HepG2 (cell line): ENCODE data around the gene OTUB2. TPM values are rescaled to one million over a fixed set of nuclear protein-coding genes. Genes with fewer than 3 reads are reported as not detected.

Experiments
- ELF1 ChIP-seq: sonication (generic); formaldehyde crosslinking; IDR thresholded peaks from 2 replicates; pipeline ENCODE4 v1.4.0; 2020; ENCODE audit warnings: missing genetic modification reagents
- ETV5 ChIP-seq: IDR thresholded peaks from 2 replicates; pipeline ENCODE4 v1.6.1; 2018; ENCODE audit warnings: missing biosample characterization, missing genetic modification reagents, inconsistent platforms, borderline replicate concordance
- MAFG ChIP-seq: sonication (generic); formaldehyde crosslinking; IDR thresholded peaks from 2 replicates; pipeline ENCODE4 v1.5.1; 2020; ENCODE audit warnings: mild to moderate bottlenecking, missing genetic modification reagents
- MAFK ChIP-seq, 2 experiments: IDR thresholded peaks in 1 of 2; conservative IDR thresholded peaks in 1 of 2; 2 replicates each; pipeline ENCODE4 v1.6.1; 2011; ENCODE audit warnings: improper control_type of control experiment in 2 of 2, low read length in 2 of 2
- RARA ChIP-seq: IDR thresholded peaks from 2 replicates; pipeline ENCODE4 v1.6.1; 2016; ENCODE audit warnings: missing genetic modification reagents, missing compliant biosample characterization
- THAP11 ChIP-seq: IDR thresholded peaks from 2 replicates; pipeline ENCODE4 v1.6.1; 2016; ENCODE audit warnings: missing biosample characterization, missing genetic modification reagents
- YY1 ChIP-seq: IDR thresholded peaks from 2 replicates; pipeline ENCODE4 v1.6.1; 2011; ENCODE audit warnings: low read length, low read depth, moderate library complexity, mild to moderate bottlenecking; ENCODE audit not compliant: insufficient read depth, insufficient replicate concordance
- ZNF138 ChIP-seq: sonication (generic); formaldehyde crosslinking; IDR thresholded peaks from 2 replicates; pipeline ENCODE4 v1.5.0; 2020; ENCODE audit warnings: mild to moderate bottlenecking, low read depth, missing genetic modification reagents
- polyA plus RNA-seq, 8 experiments: library from polyadenylated mRNA; depleted of rRNA in 3 of 8; stranded (reverse) in 7 of 8; unstranded in 1 of 8; fragments of >200 nt; fragmentation: Illumina TruSeq in 4 of 8; extraction: Trizol in 4 of 8; gene quantifications; 2 replicates each; pipeline versions ENCODE4 v1.2.1 to v1.2.3, GENCODE V29; 2011 to 2016; ENCODE audit warnings: low read depth in 4 of 8, missing spikeins in 1 of 8, mixed read lengths in 1 of 8; ENCODE audit not compliant: insufficient read depth in 1 of 8
- total RNA-seq, 5 experiments: library from RNA; depleted of rRNA; stranded (reverse); fragments of >200 nt; fragmentation: Illumina TruSeq; extraction: Trizol; gene quantifications; 2 replicates each; pipeline ENCODE4 v1.2.3, GENCODE V29; 2016; ENCODE audit warnings: low read depth in 1 of 5
- TF ChIP-seq, protein P1 (sequence below): sonication (generic); formaldehyde crosslinking; IDR thresholded peaks from 2 replicates; pipeline ENCODE4 v1.9.0; 2021; ENCODE audit warnings: missing genetic modification reagents, mild to moderate bottlenecking, borderline replicate concordance
- TF ChIP-seq, protein P2 (sequence below): sonication (generic); formaldehyde crosslinking; IDR thresholded peaks from 2 replicates; pipeline ENCODE4 v1.4.0; 2020; ENCODE audit warnings: missing genetic modification reagents
- TF ChIP-seq, protein P3 (sequence below): sonication (generic); formaldehyde crosslinking; IDR thresholded peaks from 2 replicates; pipeline ENCODE4 v1.4.0; 2020; ENCODE audit warnings: mild to moderate bottlenecking, missing genetic modification reagents
- TF ChIP-seq, protein P4 (sequence below): sonication (generic); formaldehyde crosslinking; IDR thresholded peaks from 2 replicates; pipeline ENCODE4 v1.4.0; 2020; ENCODE audit warnings: missing genetic modification reagents
- TF ChIP-seq, protein P5 (sequence below): sonication (generic); formaldehyde crosslinking; IDR thresholded peaks from 2 replicates; pipeline ENCODE4 v1.4.0; 2020; ENCODE audit warnings: mild to moderate bottlenecking, missing genetic modification reagents
- TF ChIP-seq, protein P6 (sequence below): fragments of 450-650 bp; IDR thresholded peaks from 2 replicates; pipeline ENCODE4 v1.6.1; 2016

The OTUB2 gene
- total and polyA plus RNA-seq, 2 of the 13 experiments (the other 11 are each of a cell fraction or from before 2014, with no cell fraction given), result 2.2 to 2.4 TPM

DNA sequence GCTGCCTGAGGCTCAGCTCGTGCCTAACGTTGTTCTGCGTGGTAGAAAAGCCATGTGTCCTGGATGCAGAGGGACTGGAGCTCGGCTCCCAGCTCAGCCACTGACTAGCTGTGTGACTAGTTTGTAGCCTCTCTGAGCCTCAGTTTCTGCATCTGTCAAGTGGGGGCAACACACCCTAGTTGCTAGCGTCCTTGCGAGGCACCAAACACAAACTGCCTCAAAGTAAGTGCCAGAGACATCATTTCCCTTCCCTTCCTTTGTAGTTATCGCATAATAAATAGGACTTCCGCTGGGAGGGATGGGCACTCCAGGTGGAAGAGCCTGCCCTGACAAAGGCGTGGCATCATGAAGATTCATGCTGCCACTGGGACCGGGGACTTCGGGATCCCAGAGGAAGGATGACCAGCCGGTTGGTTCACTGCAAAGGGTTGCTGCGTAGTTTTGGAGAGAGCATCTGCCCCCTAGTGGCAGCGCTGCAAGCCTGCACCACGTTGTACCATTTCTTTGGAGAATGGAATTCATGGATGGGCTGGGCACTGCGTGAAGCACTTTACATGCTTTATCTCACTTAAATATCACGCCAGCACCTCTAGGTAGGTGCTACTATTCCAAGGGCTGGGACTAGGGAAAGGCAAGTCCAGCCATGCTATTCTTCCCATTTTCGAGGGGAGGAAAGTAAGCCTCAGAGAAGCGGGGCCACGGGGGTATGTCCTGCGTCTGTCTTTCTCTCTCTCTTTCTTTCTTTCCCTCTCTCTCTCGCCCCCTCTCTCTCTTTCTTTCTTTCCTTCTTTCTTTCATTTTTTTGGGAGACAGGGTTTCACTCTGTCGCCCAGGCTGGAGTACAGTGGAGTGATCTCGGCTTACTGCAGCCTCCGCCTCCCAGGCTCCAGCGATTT lies 24.4 kb upstream of the OTUB2 start (continued):
- TF ChIP-seq, protein P1, sequence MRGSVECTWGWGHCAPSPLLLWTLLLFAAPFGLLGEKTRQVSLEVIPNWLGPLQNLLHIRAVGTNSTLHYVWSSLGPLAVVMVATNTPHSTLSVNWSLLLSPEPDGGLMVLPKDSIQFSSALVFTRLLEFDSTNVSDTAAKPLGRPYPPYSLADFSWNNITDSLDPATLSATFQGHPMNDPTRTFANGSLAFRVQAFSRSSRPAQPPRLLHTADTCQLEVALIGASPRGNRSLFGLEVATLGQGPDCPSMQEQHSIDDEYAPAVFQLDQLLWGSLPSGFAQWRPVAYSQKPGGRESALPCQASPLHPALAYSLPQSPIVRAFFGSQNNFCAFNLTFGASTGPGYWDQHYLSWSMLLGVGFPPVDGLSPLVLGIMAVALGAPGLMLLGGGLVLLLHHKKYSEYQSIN (CRISPR knock-in tag), result no peak
- TF ChIP-seq ZNF138 (CRISPR knock-in tag), result no peak
- TF ChIP-seq, protein P2, sequence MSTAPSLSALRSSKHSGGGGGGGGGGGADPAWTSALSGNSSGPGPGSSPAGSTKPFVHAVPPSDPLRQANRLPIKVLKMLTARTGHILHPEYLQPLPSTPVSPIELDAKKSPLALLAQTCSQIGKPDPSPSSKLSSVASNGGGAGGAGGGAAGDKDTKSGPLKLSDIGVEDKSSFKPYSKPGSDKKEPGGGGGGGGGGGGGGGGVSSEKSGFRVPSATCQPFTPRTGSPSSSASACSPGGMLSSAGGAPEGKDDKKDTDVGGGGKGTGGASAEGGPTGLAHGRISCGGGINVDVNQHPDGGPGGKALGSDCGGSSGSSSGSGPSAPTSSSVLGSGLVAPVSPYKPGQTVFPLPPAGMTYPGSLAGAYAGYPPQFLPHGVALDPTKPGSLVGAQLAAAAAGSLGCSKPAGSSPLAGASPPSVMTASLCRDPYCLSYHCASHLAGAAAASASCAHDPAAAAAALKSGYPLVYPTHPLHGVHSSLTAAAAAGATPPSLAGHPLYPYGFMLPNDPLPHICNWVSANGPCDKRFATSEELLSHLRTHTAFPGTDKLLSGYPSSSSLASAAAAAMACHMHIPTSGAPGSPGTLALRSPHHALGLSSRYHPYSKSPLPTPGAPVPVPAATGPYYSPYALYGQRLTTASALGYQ (CRISPR knock-in tag), result no peak
- TF ChIP-seq, protein P3, sequence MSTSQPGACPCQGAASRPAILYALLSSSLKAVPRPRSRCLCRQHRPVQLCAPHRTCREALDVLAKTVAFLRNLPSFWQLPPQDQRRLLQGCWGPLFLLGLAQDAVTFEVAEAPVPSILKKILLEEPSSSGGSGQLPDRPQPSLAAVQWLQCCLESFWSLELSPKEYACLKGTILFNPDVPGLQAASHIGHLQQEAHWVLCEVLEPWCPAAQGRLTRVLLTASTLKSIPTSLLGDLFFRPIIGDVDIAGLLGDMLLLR (CRISPR knock-in tag), result no peak
- TF ChIP-seq, protein P4, sequence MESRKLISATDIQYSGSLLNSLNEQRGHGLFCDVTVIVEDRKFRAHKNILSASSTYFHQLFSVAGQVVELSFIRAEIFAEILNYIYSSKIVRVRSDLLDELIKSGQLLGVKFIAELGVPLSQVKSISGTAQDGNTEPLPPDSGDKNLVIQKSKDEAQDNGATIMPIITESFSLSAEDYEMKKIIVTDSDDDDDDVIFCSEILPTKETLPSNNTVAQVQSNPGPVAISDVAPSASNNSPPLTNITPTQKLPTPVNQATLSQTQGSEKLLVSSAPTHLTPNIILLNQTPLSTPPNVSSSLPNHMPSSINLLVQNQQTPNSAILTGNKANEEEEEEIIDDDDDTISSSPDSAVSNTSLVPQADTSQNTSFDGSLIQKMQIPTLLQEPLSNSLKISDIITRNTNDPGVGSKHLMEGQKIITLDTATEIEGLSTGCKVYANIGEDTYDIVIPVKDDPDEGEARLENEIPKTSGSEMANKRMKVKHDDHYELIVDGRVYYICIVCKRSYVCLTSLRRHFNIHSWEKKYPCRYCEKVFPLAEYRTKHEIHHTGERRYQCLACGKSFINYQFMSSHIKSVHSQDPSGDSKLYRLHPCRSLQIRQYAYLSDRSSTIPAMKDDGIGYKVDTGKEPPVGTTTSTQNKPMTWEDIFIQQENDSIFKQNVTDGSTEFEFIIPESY, result 0 out of 2 replicates have a peak, but pooled peaks have one; percentile 31
- 0 out of 2 replicates have a peak, but pooled peaks have one; percentile 17 for TF ChIP-seq ELF1 (CRISPR knock-in tag)
- peak; percentile 39; the same call in 1 of the 2 replicates for TF ChIP-seq ETV5
- no peak for TF ChIP-seq MAFG (CRISPR knock-in tag)
- TF ChIP-seq YY1, result no peak
- TF ChIP-seq THAP11 (CRISPR knock-in tag), result peak; percentile 32; the same call in 1 of the 2 replicates
- TF ChIP-seq MAFK (conservative IDR thresholded peaks at IDR 0.05 in 1 of 2, IDR thresholded peaks at IDR 0.05 in 1 of 2; ENCODE audit: low read length in 2 of 2), result no peak
- TF ChIP-seq, protein P5, sequence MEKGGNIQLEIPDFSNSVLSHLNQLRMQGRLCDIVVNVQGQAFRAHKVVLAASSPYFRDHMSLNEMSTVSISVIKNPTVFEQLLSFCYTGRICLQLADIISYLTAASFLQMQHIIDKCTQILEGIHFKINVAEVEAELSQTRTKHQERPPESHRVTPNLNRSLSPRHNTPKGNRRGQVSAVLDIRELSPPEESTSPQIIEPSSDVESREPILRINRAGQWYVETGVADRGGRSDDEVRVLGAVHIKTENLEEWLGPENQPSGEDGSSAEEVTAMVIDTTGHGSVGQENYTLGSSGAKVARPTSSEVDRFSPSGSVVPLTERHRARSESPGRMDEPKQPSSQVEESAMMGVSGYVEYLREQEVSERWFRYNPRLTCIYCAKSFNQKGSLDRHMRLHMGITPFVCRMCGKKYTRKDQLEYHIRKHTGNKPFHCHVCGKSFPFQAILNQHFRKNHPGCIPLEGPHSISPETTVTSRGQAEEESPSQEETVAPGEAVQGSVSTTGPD (CRISPR knock-in tag), result no peak
- TF ChIP-seq, protein P6, sequence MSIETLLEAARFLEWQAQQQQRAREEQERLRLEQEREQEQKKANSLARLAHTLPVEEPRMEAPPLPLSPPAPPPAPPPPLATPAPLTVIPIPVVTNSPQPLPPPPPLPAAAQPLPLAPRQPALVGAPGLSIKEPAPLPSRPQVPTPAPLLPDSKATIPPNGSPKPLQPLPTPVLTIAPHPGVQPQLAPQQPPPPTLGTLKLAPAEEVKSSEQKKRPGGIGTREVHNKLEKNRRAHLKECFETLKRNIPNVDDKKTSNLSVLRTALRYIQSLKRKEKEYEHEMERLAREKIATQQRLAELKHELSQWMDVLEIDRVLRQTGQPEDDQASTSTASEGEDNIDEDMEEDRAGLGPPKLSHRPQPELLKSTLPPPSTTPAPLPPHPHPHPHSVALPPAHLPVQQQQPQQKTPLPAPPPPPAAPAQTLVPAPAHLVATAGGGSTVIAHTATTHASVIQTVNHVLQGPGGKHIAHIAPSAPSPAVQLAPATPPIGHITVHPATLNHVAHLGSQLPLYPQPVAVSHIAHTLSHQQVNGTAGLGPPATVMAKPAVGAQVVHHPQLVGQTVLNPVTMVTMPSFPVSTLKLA, result no peak
- no peak for TF ChIP-seq RARA
